ENCODE results near the gene RELN.

DNA sequence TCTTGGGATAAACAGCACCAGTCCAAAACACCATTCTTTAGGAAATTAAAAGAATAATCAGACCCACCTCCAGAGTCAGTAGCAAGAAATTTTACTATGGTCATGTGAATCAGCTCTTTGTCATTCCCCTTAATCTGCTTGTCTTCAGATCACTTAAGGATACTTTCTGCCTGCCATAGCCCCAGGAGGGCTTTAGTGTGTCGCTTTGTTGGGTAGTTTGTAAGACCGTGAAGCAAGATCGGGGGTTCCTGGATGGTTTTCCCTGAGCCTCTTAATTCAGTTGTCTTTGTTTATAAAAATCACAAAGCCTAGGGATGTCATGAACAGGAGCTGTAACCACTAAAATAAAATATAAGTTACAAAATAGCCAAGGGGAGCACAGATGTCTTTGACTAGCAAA, 223.6 kb downstream of the RELN start:
- TF ChIP-seq TAF1 (IDR thresholded peaks at IDR 0.05; ENCODE audit: borderline replicate concordance, insufficient read depth, low read length) (no peak), POLR2AphosphoS5 (IDR thresholded peaks at IDR 0.05; ENCODE audit: low read depth, low read length) (no peak)
- TF ChIP-seq, protein P1, sequence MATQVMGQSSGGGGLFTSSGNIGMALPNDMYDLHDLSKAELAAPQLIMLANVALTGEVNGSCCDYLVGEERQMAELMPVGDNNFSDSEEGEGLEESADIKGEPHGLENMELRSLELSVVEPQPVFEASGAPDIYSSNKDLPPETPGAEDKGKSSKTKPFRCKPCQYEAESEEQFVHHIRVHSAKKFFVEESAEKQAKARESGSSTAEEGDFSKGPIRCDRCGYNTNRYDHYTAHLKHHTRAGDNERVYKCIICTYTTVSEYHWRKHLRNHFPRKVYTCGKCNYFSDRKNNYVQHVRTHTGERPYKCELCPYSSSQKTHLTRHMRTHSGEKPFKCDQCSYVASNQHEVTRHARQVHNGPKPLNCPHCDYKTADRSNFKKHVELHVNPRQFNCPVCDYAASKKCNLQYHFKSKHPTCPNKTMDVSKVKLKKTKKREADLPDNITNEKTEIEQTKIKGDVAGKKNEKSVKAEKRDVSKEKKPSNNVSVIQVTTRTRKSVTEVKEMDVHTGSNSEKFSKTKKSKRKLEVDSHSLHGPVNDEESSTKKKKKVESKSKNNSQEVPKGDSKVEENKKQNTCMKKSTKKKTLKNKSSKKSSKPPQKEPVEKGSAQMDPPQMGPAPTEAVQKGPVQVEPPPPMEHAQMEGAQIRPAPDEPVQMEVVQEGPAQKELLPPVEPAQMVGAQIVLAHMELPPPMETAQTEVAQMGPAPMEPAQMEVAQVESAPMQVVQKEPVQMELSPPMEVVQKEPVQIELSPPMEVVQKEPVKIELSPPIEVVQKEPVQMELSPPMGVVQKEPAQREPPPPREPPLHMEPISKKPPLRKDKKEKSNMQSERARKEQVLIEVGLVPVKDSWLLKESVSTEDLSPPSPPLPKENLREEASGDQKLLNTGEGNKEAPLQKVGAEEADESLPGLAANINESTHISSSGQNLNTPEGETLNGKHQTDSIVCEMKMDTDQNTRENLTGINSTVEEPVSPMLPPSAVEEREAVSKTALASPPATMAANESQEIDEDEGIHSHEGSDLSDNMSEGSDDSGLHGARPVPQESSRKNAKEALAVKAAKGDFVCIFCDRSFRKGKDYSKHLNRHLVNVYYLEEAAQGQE (IDR thresholded peaks at IDR 0.05; ENCODE audit: insufficient read depth in 1 of 2, low read depth in 2 of 2, low read length in 2 of 2), result no peak

All from PFSK-1 (cell line).